Lung (tissue), 12 donors: Measurements from ENCODE around the gene DEFB132. TPM values are rescaled to one million over a fixed set of nuclear protein-coding genes. Genes with fewer than 3 reads are reported as not detected.
A peak's percentile ranks its signal among the peaks of the same experiment; 100 is the strongest.

ENCODE experiments used
- ATAC-seq: fragments of 200-7000 bp; cut with Tn5 transposase; one replicate; pipeline ENCODE4 v1.9.1; 2020; ENCODE audit warnings: moderate number of reproducible peaks; ENCODE audit not compliant: insufficient read depth, low FRiP score
- DNase-seq, 3 donors: peaks; one replicate each; pipeline ENCODE4 v3.0.0-alpha.2; 2013 to 2017
- H3K27ac ChIP-seq, 2 donors: one replicate each; pipeline ENCODE4 v1.5.1; 2013; ENCODE audit warnings: mild to moderate bottlenecking in 2 of 2, moderate library complexity in 2 of 2, control low read depth in 1 of 2, inconsistent platforms in 1 of 2, low read depth in 1 of 2, low read length in 1 of 2
- H3K27me3 ChIP-seq, 3 donors: one replicate each; pipeline ENCODE4 v1.5.1; 2013; ENCODE audit warnings: low read length in 2 of 3; ENCODE audit not compliant: control insufficient read depth in 3 of 3, insufficient read depth in 3 of 3
- H3K36me3 ChIP-seq, 4 donors: one replicate each; pipeline ENCODE4 v1.5.1; 2013; ENCODE audit warnings: low read length in 4 of 4, mild to moderate bottlenecking in 1 of 4, moderate library complexity in 1 of 4; ENCODE audit not compliant: control insufficient read depth in 4 of 4, insufficient read depth in 4 of 4
- H3K4me1 ChIP-seq, 5 donors: one replicate each; pipeline ENCODE4 v1.5.1; 2013; ENCODE audit warnings: low read length in 5 of 5, mild to moderate bottlenecking in 2 of 5, moderate library complexity in 1 of 5; ENCODE audit not compliant: control insufficient read depth in 5 of 5, insufficient read depth in 5 of 5
- H3K4me3 ChIP-seq: one replicate; pipeline ENCODE4 v1.5.1; 2013; ENCODE audit warnings: mild to moderate bottlenecking, control low read depth, moderate library complexity
- H3K9ac ChIP-seq, 2 donors: one replicate each; pipeline ENCODE4 v1.5.1; 2013; ENCODE audit warnings: low read length in 2 of 2, control low read depth in 1 of 2; ENCODE audit not compliant: insufficient read depth in 1 of 2
- H3K9me3 ChIP-seq, 4 donors: one replicate each; pipeline ENCODE4 v1.5.1; 2013; ENCODE audit warnings: low read length in 3 of 4, mild to moderate bottlenecking in 1 of 4, moderate library complexity in 1 of 4; ENCODE audit not compliant: control insufficient read depth in 4 of 4, insufficient read depth in 3 of 4
- CTCF ChIP-seq: IDR thresholded peaks from 2 replicates; pipeline ENCODE4 v1.5.1; 2012; ENCODE audit warnings: mild to moderate bottlenecking; ENCODE audit errors: control extremely low read depth, extremely low read depth
- WGBS, 2 donors: extraction: QIAGEN DNeasy Blood & Tissue Kit; methylation state at CpG; one replicate each; pipeline ENCODE4 v1.1.7; 2013; 5-methylcytosine and 5-hydroxymethylcytosine counted together
- polyA plus RNA-seq, 2 donors: library from polyadenylated mRNA; stranded (reverse); fragments of 200-250 nt; gene quantifications; one replicate each; pipeline ENCODE4 v1.2.1, GENCODE V29; 2013
- total RNA-seq, 2 donors: library from RNA; depleted of rRNA in 1 of 2; stranded (reverse); fragments of >200 nt in 1 of 2; gene quantifications; one replicate each; pipeline ENCODE4 v1.2.1, GENCODE V29; 2014 to 2021
- donor health status: control.
- donor health status: control.
- donor health status: Bipolar disorder and iron deficiency.
- donor health status: healthy.
- donor health status: DM: yes; HTN: yes; CAD: no.

Gene DEFB132
- total and polyA plus RNA-seq, 4 donors = not detected

- Histone ChIP-seq H3K36me3 (peaks cover 0 to 6% (median 6%) of the 10 kb centered on the region in 4 donors), H3K9ac (peak overlapping the region; percentile 87 to 93), H3K4me3 (peak overlapping the region; percentile 91), H3K27me3 (no peaks in the 10 kb centered on the region), H3K27ac (peak overlapping the region; percentile 95 to 98), H3K4me1 (peaks cover 16 to 44% (median 27%) of the 10 kb centered on the region in 5 donors), H3K9me3 (no peaks in the 10 kb centered on the region)
- DNase-seq = peak; percentile 43 to 73 (median 66)
- peak; percentile 30 for ATAC-seq
- TF ChIP-seq CTCF = no peak
- WGBS, 2 donors = 0% methylated on average over 58 to 75 of the region's 75 CpGs
Measured at GRCh38 chr20:297925-298775, 40.6 kb downstream of the DEFB132 start.

DNA sequence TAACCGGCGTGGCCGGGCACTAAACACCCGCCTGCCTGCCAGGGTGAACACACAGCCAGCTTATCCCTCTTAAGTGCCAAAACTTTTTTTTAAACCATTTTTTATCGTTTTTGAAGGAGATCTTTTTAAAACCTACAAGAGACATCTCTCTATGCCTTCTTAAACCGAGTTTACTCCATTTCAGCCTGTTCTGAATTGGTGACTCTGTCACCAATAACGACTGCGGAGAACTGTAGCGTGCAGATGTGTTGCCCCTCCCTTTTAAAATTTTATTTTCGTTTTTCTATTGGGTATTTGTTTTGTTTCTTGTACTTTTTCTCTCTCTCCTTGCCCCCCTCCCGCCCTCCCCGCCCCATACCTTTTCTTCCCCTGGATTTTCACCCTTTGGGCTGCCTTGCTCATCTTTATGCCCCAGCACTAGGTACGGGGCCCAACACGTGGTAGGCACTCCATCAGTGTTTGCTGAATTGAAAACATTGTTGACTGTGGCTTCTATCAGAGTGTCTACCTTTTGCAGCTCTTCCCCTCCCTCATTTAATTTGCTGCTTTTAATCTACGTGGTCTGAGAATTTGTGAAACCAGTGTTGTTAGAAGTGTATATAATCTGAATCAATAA, 41.4 kb downstream of the DEFB132 start:
- 6 to 7% methylated on average over 15 of the region's 15 CpGs for WGBS, 2 donors

GRCh38 chr20:300345-300990, 42.9 kb downstream of the DEFB132 start:
- Histone ChIP-seq H3K9ac (peak overlapping the region in 1 of 2 donors; percentile 24), H3K27ac (no peak overlapping the region), H3K36me3 (peaks cover 0 to 6% (median 6%) of the 10 kb centered on the region in 4 donors), H3K4me1 (peaks cover 16 to 44% (median 27%) of the 10 kb centered on the region in 5 donors), H3K9me3 (no peaks in the 10 kb centered on the region), H3K27me3 (no peaks in the 10 kb centered on the region), H3K4me3 (peak overlapping the region; percentile 30)
- WGBS, 2 donors = 36 to 41% methylated on average over 10 of the region's 10 CpGs
- DNase-seq (peak; percentile 42 to 84 (median 76)), ATAC-seq (no peak)
- TF ChIP-seq CTCF = no peak

More for the DNA sequence above, 41.4 kb downstream of the DEFB132 start:
- Histone ChIP-seq H3K9me3 (no peaks in the 10 kb centered on the region), H3K9ac (peak overlapping the region in 1 of 2 donors; percentile 93), H3K4me1 (peaks cover 16 to 44% (median 27%) of the 10 kb centered on the region in 5 donors), H3K27me3 (no peaks in the 10 kb centered on the region), H3K4me3 (peak overlapping the region; percentile 91), H3K36me3 (peaks cover 0 to 6% (median 6%) of the 10 kb centered on the region in 4 donors), H3K27ac (peak overlapping the region; percentile 95 to 98)
- no peak for TF ChIP-seq CTCF
- ATAC-seq (no peak), DNase-seq (no peak)
